Left hindlimb (tissue), 1 donor: ENCODE results near the gene ARHGAP26.

Experiments used
- DNase-seq: peaks from one replicate; pipeline ENCODE4 v3.0.0-alpha.2; 2018

ARHGAP26 gene

DNA sequence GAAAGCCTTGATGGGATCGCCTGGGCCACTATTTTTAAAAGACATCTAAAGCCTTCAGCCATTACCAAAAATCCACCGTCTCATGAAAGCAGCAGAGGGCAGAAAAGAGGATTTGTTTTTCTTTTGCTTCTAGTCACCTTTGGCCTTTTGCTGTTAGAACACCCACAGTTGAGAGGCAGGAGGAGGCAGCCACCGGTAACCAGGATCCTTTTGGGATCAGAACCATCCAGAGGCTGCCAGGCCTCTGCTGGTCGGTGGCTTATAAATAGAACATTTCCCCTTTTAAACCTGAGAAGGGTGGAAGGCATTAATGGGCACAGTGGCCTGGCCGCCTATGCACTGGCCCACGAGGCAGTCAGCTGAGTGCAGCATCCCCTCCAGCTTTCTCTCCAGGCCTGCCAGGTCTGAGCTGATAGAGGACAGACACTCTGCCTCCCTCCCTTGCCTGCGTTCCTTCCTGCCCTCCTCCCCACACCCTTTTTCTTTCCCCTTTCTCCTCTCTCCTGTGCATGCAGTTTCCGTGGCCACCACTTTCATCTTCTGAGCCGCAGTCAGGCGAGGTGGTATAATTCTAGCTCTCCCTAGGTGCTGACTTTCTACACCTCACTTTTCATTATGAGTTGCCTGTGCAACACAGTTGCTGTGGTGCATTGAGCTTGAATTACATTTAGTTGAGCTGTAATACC is 253.4 kb downstream of the ARHGAP26 start:
- no peak for DNase-seq

DNA sequence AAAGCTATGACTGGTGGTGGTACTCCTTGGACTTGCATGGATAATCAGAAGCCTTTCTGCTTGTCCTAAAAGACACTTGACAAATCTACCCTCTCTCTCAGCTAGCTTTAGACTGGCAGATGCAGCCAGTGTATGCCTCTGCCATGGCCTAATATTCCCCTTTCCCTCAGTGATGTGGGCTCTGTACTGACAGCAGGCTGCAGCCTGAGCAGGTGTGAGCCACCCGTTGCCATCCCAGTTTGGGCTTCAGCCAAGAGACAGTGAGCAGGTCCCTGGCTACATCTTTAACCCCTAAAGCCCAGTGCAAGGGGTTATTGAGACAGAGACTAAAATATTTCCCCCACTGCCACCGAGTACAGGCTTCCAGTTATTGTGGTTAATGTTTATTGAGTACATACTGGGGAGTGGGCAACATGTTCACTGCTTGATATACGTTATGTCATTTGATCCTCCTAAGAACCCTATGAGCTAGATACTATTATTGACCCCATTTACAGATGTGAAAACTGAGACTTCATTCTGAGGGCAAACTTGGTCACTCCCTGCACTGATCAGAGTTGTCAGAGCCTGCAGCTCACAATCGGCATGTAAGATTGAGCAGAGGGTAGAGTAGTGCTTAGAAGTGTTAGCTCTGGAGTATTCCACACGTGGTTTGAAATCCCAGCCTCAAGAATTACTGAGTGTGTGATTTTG is 254.2 kb downstream of the ARHGAP26 start:
- DNase-seq: no peak

DNA sequence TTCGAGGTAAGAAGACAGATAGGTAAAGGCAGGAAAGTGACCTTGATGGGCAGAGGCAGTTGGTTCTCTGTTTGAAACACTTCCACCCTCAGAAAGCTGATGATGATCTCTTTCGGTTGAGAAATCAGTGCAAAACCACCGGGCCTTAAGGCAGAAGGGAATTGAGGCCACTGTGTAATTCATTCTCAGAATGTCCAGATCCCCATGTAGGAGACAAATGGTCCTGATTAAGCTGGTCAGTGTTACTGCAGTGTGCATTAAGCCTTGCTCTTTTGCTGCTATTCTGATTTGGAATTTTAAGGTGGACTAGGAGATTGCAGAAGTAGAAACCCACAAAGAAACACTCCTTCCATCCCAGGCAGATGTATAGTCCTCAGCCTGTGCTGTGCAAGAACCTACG is 255.2 kb downstream of the ARHGAP26 start:
- no peak for DNase-seq

DNA sequence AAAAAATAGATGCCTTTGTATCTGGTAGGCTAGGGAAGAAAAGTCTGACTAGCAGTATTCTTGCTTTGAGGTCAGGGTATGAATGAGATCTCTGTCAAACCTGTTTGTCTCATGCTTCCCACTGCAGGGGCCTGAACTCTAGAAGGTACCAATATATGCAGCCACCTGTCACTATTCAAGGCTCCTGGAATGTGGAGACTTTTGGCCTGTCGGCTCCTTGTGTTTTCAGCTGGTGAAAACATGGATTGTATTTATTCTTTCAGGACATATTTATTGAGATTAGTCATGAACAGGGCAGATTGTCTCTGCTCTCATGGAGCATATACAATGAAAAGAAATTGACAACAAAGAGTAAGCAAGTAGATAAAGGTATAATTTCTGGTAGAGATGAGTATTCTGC is 255.8 kb downstream of the ARHGAP26 start:
- no peak for DNase-seq

DNA sequence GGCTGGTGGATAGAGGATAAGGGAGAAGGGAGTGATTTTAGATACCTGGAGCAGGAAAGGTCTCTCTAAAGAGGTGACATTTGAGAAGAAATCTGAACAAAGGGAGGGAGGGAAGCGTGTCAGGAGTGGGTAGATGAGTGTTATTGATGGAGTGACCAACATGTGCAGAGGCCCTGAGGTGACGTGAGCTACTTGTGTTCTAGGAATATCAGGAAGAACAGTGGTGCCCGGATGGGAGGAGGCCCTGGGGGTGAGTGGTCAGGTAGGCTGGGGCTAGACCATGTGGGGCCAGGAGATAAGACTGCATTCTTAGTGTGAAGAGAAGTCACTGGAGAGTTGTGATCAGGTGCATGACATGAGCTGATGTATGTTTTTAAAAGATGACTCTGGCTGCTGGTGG is 256.2 kb downstream of the ARHGAP26 start:
- no peak for DNase-seq

DNA sequence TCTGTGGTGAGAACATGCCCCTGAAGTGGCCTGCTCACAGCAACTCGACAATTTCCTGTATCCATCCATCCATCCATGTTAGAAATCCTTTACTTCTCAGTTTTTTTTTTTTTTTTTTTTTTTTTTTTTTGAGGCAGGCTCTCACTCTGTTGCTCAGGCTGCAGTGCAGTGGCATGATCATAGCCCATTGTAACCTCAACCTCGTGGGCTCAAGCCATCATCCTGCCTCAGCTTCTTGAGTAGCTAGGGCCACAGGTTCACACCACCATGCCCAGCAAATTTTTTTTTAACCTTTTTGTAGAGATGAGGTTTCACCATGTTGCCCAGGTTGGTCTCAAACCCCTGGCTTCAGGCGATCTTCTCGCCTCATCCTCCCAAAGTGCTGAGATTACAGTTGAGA is 259.1 kb downstream of the ARHGAP26 start:
- DNase-seq: no peak

DNA sequence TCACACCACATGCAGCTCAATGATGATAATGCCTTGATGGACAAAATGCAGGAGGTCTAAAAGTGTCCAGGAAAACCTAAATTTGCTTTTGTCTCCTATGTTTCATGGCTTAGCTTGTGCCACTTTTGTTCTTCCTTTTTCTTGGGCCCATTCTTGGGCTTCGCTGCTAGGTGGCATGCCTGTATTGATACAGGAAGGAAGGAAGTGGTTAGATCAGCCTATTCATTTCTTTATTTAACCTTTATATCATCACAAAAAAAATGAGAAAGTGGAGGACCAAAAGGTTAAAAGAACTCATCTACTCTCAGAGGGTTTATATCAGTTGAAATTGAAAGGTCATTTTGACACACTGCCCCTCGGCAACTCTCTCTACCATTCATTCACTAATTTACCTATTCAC is 260.2 kb downstream of the ARHGAP26 start:
- no peak for DNase-seq

DNA sequence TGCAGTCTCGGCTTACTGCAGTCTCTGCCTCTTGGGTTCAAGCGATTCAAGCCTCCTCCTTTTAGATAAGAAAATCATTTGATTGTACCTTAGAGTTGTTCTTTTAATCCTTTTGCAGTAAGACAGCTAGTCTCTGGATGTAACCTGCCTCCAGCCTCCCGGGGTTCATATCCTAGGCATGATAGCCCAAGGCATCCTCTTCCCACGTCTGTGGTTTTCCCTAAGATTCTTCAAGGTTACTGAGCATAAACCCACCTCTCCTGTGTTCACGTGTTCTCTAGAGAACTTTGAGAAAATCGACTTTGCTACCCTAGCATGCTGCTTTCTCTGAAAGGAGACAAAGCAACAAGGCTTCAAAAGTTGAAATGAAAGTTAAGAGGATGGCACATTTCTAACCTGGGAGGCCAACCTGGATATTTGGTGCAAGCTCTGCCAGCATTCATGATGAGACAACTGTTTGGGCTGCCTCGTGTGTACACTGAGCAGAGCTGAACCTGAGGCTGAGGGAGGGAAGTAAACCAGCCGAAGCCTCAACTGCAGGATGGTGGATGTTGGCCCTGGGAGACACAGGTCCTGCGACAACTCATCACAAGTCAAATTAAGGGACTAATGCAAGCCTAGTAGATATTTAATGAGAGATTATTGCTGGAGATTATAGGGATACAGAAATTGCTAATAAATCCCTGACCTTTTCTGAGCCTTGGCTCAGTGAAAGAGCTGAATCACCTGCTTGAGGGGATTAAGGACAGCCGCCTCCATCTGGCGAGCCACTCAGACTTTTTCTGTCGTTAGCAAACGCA is 261.8 kb downstream of the ARHGAP26 start:
- no peak for DNase-seq

DNA sequence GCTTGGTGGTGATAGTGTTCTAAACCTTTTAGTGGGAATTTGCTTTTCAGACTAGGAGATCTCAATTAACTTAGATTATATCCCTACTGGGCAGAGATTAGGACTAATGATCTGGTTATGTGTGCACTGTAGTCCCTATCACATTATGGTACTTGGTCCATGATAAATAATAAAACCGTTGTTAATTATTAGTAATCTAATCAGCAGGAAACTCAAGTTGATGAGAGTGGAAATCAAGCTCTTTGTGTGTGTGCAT is 262.3 kb downstream of the ARHGAP26 start:
- no peak for DNase-seq

DNA sequence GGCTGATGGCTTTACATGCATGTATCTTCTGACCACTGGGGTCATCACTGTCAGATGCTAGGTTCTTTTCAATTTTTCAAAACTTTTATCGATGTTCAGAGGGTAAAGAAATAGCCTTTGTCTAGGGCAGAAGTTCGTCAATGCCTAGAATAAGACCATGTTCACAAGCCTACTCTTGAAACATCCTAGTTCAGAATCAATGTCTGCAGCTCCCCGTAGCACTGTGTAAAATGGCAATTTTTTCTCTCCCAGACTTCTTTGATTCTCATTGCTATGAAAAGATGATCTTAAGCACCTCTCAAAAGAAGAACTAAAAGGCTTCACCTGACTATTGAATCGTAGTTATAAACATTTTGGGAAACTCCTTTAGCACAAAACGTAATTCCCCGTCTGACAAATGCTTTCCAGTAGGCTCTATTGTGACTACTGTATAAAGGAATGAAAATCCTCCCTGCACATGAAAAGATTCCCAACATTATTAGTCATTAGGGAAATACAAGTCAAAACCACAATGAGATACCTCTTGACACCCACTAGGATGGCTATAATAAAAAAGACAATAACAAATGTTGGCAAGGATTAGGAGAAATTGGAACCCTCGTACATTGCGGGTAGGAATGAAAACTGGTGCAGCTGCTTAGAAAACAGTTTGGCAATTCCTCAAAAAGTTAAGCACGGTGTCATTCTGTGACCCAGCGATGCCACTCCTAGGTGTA is 263.5 kb downstream of the ARHGAP26 start:
- DNase-seq: no peak

DNA sequence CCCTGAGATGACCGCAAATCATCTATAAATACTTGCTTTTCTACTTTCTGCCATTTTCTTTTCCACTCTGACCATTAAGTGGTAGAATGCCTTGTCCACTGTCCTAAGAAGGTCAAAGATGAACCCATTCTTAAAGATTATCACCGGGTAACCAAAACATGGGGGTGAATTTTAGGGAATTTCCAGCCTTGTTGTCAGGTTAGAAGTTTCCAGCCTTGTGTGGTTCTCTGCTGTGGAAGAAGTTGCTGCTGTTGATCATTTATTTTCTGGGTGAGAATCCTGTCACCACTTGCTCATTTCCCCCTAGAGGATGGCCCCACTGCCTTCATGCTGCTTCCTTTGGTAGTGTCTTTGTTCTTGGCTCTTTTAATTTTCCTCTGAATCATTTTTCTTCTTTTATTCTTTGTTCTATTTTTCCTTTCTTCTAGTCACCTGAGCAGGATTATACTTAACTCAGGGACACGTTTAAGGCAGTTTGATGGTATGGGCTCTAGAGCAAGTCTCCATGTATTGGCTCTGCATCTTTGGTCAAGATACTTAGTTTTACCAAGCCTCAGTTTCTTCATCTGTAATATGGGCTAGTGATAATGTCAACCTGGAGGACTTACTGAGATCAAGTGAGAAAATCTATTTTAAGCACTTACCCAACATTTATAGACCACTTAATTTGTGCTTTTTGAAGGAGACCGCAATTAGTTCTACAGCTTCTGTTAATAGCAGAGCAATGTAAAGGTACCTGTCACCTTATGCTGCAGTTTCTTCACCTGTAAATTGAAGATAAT is 266.2 kb downstream of the ARHGAP26 start:
- DNase-seq: no peak

DNA sequence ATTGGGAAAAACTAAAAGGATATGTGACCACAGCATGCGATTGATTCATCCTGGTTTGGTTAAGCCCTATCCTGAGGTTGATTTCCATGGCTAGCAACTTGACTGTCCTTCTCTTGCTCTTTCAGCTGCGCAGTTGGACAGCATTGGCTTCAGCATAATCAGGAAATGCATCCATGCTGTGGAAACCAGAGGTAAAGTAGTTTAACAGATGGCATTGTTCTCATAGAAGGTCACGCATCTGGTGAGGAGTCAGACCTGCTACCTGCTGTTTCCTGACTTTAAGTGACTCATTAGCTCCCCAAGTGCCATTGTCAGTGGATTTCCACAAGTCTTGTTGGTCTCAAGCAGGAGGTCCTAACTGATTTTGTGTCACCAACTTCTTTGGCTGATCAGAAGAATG is 266.9 kb downstream of the ARHGAP26 start:
- DNase-seq: no peak

DNA sequence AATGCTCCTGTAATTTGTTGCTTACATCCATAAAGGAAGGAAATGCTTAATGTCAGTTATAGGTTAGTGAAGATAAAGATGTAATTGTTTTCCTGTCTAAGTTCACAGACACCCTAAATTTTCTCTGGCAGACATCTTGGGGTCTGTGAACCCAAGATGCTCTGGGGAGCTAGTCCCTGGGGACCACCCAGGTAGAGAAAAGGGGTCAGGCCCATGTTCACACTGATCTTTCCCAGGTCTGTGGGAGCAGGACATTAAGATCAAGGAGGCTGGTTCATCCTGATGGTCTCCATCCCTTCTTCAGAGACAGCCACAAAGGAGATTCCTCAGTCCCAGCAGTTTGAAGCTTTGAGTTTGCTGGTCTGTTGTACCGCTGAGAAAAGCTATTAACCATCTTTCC is 267.5 kb downstream of the ARHGAP26 start:
- no peak for DNase-seq

DNA sequence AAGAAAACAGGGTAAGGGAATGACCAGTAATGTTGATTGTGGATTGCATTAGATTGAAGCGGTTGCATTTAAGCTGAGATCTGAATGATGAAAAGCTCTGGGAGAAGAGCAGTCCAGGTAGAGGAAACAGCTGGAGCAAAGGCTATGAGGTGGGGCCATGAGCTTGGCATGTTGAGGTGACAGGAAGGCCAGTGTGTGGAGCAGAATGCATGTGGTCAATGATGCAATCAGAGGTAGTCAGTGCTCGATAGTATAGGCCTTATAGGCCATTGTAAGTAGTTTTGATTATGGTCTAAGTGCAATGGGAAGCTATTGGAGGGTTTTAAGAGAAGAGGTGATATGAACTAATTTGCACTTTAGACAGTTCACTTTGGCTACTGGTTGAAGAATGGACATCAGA is 270.4 kb downstream of the ARHGAP26 start:
- DNase-seq: no peak

DNA sequence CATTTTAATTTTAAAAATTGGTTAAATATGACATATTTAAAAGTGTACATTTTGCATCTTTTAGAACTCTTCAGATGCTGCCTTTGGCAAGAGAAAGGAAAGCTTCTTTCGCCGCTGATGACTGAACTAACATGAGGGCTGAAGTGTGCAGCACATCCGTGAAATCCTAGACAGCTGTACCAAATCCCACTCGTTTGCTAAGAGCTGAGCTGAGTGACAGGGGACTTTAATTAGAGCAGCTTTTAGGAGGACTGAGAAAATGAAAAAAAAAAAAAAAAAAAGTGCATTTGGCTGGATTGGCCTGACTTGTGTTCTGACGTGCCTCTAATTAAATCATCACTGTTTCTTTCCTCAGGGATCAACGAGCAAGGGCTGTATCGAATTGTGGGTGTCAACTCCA is 271.3 kb downstream of the ARHGAP26 start:
- no peak for DNase-seq

DNA sequence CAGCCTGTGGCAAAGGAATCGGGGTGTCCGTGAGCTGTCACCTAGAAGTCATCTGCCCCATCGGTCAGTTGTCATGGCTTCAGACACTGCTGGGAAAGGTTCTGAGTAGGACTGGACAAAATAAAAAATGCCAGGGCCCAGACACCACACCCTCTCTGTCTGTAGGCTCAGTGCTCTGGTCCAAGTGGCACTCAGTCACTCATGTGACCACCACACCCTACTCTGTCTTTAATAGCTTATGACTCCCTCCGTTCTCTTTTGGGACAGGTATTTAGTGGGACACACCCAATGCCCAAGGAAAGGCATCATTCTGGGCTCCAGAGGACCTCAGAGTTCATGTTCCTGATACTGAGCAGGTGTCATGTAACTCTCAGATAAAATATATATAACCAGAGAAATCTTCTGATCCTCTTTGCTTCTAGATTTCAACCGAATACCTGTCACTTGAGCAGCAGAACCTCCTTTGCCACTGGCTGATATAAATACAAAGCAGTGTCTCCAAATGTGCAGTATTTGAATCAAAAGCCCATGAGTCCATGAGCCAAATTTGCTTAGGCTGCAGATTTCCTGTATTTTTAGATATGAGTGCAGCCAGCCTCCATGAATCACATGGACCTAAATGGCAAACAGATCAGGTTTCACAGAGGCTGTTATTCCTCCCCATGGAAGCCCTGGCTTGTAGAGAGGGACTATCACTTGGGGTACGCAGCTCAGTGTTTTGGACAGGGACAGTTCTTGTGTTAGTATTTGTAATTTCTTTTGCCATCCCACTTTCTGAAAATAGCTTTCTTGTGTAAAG is 272.0 kb downstream of the ARHGAP26 start:
- no peak for DNase-seq

DNA sequence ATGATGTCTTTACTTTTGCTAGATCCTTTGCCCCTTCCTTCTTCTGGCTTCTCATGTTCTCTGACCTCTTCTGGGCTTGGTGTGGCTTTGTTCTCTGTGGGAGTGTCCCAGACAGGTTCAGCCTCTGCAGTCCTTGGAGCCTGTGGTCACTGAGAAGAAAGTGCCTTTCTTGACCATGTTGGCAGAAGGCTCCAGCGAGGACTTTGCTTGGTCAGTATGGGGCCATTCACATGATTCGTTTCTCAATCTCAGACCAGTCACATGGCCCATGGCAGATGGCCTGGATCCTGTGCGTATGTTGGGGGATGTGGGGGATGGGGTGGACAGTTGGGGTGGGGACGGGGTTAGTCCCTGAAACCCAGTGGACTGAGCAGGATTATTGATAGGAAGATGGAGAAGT is 274.1 kb downstream of the ARHGAP26 start:
- DNase-seq: no peak

DNA sequence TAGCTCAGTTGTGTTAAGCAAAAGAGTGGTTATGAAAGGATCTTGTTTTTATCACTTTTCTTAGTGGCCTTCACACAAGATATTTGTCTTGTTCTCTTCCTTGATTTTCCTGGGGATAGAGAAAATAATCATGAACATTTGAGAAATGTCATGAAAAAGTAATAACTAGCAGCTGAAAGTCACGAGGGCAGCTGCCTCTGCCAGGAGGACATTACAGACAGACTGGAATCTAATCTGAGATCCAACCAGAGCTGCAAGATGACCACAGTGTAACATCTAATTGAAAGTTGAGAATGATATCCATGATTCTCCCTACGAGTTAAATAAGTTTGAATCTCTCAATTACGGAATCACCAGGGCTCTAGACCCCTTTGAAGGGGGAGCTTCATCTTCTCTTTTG is 274.9 kb downstream of the ARHGAP26 start:
- no peak for DNase-seq

DNA sequence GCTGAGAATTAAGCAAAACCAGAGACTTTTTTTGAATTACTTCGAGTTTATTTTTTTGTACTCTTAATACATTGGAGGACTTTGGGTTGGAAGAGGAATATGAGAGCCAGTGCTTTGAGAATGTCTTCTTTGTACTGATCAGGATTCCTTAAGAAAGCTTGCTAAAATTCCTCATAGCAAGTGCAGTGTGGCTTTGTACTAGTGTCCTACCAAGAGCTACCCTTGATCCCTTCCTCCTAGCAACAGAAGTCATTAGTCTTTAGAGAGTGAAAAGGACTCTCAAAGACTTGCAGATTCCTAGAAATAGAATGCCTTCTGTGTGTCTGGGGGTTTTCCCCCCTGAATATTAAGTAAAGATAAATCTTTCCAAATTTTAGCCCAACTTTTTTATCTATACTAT is 276.1 kb downstream of the ARHGAP26 start:
- no peak for DNase-seq

DNA sequence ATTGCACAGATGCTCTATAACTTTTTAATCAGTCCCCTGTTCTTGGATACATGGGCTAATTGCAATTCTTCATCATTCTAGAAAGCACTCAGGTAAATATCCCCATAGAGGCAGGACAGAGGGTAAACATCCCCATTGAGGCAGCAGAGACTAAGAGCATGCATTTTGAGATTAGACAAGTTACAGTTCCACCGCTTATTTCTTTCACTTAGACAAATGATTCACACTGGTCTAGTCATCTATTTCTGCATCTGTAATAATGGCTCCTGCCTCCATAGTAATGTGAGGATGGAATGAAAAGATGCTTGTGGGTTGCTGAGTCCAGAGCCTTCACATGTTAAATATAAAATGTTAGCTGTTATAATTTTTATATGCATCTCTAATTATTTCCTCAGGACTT is 276.9 kb downstream of the ARHGAP26 start:
- no peak for DNase-seq

DNA sequence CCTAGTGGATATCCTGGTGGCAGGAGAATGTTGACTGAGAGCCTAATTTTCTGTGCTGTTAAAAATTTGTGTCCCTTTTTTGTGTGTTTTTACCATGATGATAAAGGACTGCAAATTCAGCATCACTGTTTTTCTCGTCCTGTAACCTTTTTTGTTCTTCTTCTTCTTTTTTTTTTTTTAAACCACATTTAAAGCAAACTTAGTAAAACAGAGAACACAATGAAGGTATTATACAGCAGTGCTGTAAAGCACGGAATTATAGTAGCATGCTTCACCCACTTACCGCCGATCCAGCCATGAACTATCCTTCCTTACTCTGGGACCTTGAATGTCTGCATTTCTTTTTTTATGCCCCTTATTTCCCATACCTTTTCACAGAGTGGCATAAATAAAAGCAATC is 280.0 kb downstream of the ARHGAP26 start:
- DNase-seq: no peak
